Fibroblast of lung (primary cell): ENCODE data around the gene ZNRF1. TPM values are rescaled to one million over a fixed set of nuclear protein-coding genes. Genes with fewer than 3 reads are reported as not detected.

Experiments used
- DNase-seq, 2 donors: peaks; one replicate each; pipeline versions ENCODE4 v3.0.0 to v3.0.0-alpha.2; 2010; ENCODE audit warnings: low read depth in 2 of 2
- H2AFZ ChIP-seq: 2 replicates; pipeline ENCODE4 v1.5.1; 2012; ENCODE audit warnings: low read length, control low read depth, inconsistent platforms
- H3K27ac ChIP-seq: 2 replicates; pipeline ENCODE4 v1.5.1; 2011; ENCODE audit warnings: low read length, control low read depth; ENCODE audit not compliant: insufficient read depth
- H3K27me3 ChIP-seq: 2 replicates; pipeline ENCODE4 v1.5.1; 2011; ENCODE audit warnings: mild to moderate bottlenecking, low read length; ENCODE audit not compliant: control insufficient read depth, insufficient read depth
- H3K36me3 ChIP-seq: 2 replicates; pipeline ENCODE4 v1.5.1; 2011; ENCODE audit warnings: low read length; ENCODE audit not compliant: control insufficient read depth, insufficient read depth
- H3K4me1 ChIP-seq: 2 replicates; pipeline ENCODE4 v1.5.1; 2011; ENCODE audit warnings: low read length; ENCODE audit not compliant: control insufficient read depth, insufficient read depth; ENCODE audit errors: extremely low read depth
- H3K4me2 ChIP-seq: 2 replicates; pipeline ENCODE4 v1.5.1; 2011; ENCODE audit warnings: low read length, control low read depth; ENCODE audit not compliant: insufficient read depth; ENCODE audit errors: extremely low read depth
- H3K4me3 ChIP-seq, 4 experiments: fragments of 200-600 bp in 1 of 4; sonication (generic) in 1 of 4; replicated peaks in 1 of 4; 2 replicates each; pipeline ENCODE4 v1.5.1; 2011 to 2016; ENCODE audit warnings: low read length in 4 of 4, low read depth in 3 of 4, mild to moderate bottlenecking in 3 of 4, control low read depth in 2 of 4, inconsistent platforms in 1 of 4, mixed read lengths in 1 of 4; ENCODE audit not compliant: insufficient read depth in 1 of 4; ENCODE audit errors: control extremely low read depth in 1 of 4
- H3K79me2 ChIP-seq: 2 replicates; pipeline ENCODE4 v1.5.1; 2012; ENCODE audit warnings: mild to moderate bottlenecking, low read length, inconsistent platforms; ENCODE audit not compliant: control insufficient read depth, insufficient read depth
- H3K9ac ChIP-seq: 2 replicates; pipeline ENCODE4 v1.5.1; 2011; ENCODE audit warnings: mild to moderate bottlenecking, low read length, control low read depth; ENCODE audit not compliant: insufficient read depth
- H3K9me3 ChIP-seq: 2 replicates; pipeline ENCODE4 v1.5.1; 2012; ENCODE audit warnings: low read depth, low read length; ENCODE audit not compliant: control insufficient read depth, insufficient read depth
- H4K20me1 ChIP-seq: 2 replicates; pipeline ENCODE4 v1.5.1; 2011; ENCODE audit warnings: low read length; ENCODE audit not compliant: control insufficient read depth, insufficient read depth; ENCODE audit errors: extremely low read depth
- EZH2 ChIP-seq: IDR thresholded peaks from 2 replicates; pipeline ENCODE4 v1.5.1; 2012; ENCODE audit warnings: low read length, control low read depth, mild to moderate bottlenecking; ENCODE audit errors: missing control alignments
- polyA plus RNA-seq, 2 donors: library from polyadenylated mRNA; depleted of rRNA in 1 of 2; stranded (reverse) in 1 of 2; unstranded in 1 of 2; fragments of >200 nt; gene quantifications; 2 replicates each; pipeline ENCODE4 v1.2.1, GENCODE V29; 2011 to 2012; ENCODE audit warnings: missing spikeins in 1 of 2
- total RNA-seq: library from RNA; depleted of rRNA; stranded (reverse); fragments of >200 nt; gene quantifications from 2 replicates; pipeline ENCODE4 v1.2.1, GENCODE V29; 2014
- TF ChIP-seq, protein P1 (sequence below), 2 donors: IDR thresholded peaks in 1 of 2; conservative IDR thresholded peaks in 1 of 2; 1 replicate in 1 of 2; 2 replicates in 1 of 2; pipeline ENCODE4 v1.5.1; 2011 to 2012; ENCODE audit warnings: low read length in 2 of 2, control low read depth in 1 of 2, inconsistent platforms in 1 of 2, low read depth in 1 of 2, mild to moderate bottlenecking in 1 of 2

The ZNRF1 gene
- total and polyA plus RNA-seq, 2 donors (not counting 1 experiment from before 2014, with no cell fraction given) = 21.0 to 21.1 TPM

DNA sequence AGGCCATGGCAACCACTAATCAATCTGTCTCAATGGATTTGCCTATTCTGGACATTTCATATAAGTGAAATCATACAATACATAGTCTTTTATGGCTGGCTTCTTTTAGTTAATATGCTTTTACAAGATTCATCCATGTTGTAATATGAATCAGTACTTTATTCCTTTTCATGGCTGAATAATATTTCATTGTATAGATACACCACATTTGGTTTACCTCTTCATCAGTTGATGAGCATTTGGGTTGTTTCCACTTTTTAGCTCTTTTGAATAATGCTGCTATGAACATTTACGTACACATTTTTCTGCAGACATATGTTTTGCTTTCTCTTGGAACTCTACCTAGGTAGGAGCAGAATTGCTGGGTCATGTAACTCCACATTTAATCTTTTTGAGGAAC lies 2.8 kb upstream of the ZNRF1 start:
- Histone ChIP-seq H3K4me3 (no peak overlapping the region), H3K27me3 (peaks cover 2% of the 10 kb centered on the region), H3K4me1 (peaks cover 2% of the 10 kb centered on the region), H2AFZ (no peak overlapping the region), H3K4me2 (no peak overlapping the region), H4K20me1 (no peaks in the 10 kb centered on the region), H3K36me3 (no peaks in the 10 kb centered on the region), H3K27ac (no peak overlapping the region), H3K9ac (no peak overlapping the region), H3K79me2 (peaks cover 14% of the 10 kb centered on the region), H3K9me3 (no peaks in the 10 kb centered on the region)
- no peak for DNase-seq
- TF ChIP-seq EZH2 = no peak
- TF ChIP-seq, protein P1, sequence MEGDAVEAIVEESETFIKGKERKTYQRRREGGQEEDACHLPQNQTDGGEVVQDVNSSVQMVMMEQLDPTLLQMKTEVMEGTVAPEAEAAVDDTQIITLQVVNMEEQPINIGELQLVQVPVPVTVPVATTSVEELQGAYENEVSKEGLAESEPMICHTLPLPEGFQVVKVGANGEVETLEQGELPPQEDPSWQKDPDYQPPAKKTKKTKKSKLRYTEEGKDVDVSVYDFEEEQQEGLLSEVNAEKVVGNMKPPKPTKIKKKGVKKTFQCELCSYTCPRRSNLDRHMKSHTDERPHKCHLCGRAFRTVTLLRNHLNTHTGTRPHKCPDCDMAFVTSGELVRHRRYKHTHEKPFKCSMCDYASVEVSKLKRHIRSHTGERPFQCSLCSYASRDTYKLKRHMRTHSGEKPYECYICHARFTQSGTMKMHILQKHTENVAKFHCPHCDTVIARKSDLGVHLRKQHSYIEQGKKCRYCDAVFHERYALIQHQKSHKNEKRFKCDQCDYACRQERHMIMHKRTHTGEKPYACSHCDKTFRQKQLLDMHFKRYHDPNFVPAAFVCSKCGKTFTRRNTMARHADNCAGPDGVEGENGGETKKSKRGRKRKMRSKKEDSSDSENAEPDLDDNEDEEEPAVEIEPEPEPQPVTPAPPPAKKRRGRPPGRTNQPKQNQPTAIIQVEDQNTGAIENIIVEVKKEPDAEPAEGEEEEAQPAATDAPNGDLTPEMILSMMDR (conservative IDR thresholded peaks at IDR 0.05 in 1 of 2, IDR thresholded peaks at IDR 0.05 in 1 of 2; ENCODE audit: low read depth in 1 of 2, low read length in 2 of 2) = no peak

DNA sequence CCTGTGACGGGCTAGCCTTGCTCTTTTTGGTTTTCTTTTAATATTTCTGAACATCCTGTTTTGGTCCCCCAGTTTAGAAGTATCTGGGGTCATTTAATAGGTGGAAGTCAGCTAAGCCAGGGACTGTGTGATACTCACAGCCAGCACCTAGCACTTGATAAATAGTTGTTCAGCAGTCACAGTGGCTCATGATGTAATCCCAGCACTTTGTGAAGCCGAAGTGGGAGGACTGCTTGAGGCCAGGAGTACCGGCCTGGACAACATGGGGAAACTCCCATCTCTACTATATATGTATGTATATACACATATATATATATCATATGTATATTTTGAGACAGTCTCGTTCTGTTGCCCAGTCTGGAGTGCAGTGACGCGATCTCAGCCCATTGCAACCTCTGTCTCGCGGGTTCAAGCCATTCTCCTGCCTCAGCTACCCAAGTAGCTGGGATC lies 1.8 kb upstream of the ZNRF1 start:
- H2AFZ ChIP-seq = no peak overlapping the region
- H3K79me2 ChIP-seq = peaks cover 22% of the 10 kb centered on the region
- H3K4me3 ChIP-seq = no peak overlapping the region
- H3K4me1 ChIP-seq = peaks cover 5% of the 10 kb centered on the region
- H3K4me2 ChIP-seq = no peak overlapping the region
- H3K27me3 ChIP-seq = peaks cover 2% of the 10 kb centered on the region
- H3K27ac ChIP-seq = no peak overlapping the region
- no peak for DNase-seq
- H3K36me3 ChIP-seq = no peaks in the 10 kb centered on the region
- H3K9me3 ChIP-seq = no peaks in the 10 kb centered on the region
- TF ChIP-seq, protein P1 (conservative IDR thresholded peaks at IDR 0.05 in 1 of 2, IDR thresholded peaks at IDR 0.05 in 1 of 2; ENCODE audit: low read depth in 1 of 2, low read length in 2 of 2) = no peak
- TF ChIP-seq EZH2 = no peak
- no peaks in the 10 kb centered on the region for H4K20me1 ChIP-seq
- H3K9ac ChIP-seq = no peak overlapping the region

DNA sequence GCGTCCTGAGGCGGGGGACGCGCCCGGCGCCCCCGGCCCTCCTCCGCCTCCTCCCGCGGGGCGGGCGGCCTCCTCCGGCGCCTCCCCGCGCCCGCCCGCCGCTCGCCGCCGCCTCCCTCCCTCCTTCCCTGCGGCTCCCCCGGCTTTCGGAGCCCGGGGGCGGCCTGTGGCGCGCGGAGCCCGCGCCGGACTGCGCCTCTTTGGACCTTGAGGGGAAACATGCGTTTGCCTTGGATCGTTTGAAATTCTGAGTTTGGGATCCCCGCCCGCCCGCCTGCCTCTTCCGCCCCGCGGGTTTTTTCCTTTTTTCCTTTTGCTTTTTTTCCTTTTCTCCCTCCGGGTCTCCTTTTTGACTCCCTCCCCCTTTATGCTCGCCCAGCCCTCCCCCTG lies 390 bp downstream of the ZNRF1 start:
- Histone ChIP-seq H2AFZ (no peak overlapping the region), H3K9me3 (no peaks in the 10 kb centered on the region), H3K79me2 (peaks cover 40% of the 10 kb centered on the region), H3K9ac (peak overlapping the region; percentile 71), H3K4me2 (peak overlapping the region; percentile 89), H3K27ac (no peak overlapping the region), H3K36me3 (no peaks in the 10 kb centered on the region), H3K27me3 (no peaks in the 10 kb centered on the region), H3K4me1 (peaks cover 8% of the 10 kb centered on the region), H3K4me3 (peak overlapping the region; percentile 60 to 86 (median 76)), H4K20me1 (no peaks in the 10 kb centered on the region)
- peak in 1 of 2 donors; percentile 25 for DNase-seq
- no peak for TF ChIP-seq EZH2
